Mesothelial cell of epicardium (in vitro differentiated cells): ENCODE results near the gene GALR3. TPM values are rescaled to one million over a fixed set of nuclear protein-coding genes. Genes with fewer than 3 reads are reported as not detected.
A peak's percentile ranks its signal among the peaks of the same experiment; 100 is the strongest.

Source experiments
- DNase-seq, 2 experiments: peaks; one replicate each; pipeline ENCODE4 v3.0.0; 2021; ENCODE audit warnings: low spot score in 2 of 2; ENCODE audit not compliant: unreplicated experiment in 2 of 2
- H3K27ac Mint-ChIP-seq: 2 replicates; pipeline ENCODE4 v1.8.0; 2021; ENCODE audit warnings: mixed read lengths
- H3K27me3 Mint-ChIP-seq: 2 replicates; pipeline ENCODE4 v1.8.0; 2021; ENCODE audit warnings: low read depth, mixed read lengths
- H3K36me3 Mint-ChIP-seq: 2 replicates; pipeline ENCODE4 v1.8.0; 2021; ENCODE audit warnings: mixed read lengths
- H3K4me1 Mint-ChIP-seq: 2 replicates; pipeline ENCODE4 v1.8.0; 2021; ENCODE audit warnings: mixed read lengths
- H3K4me3 Mint-ChIP-seq: 2 replicates; pipeline ENCODE4 v1.8.0; 2021; ENCODE audit warnings: mild to moderate bottlenecking, moderate library complexity, mixed read lengths
- H3K9me3 Mint-ChIP-seq: 2 replicates; pipeline ENCODE4 v1.8.0; 2021; ENCODE audit warnings: mixed read lengths
- total RNA-seq: library from RNA; stranded (reverse); gene quantifications from 3 replicates; pipeline ENCODE4 v1.2.1, GENCODE V29; 2021
- TF ChIP-seq, protein P1 (sequence below): fragments of 200-600 bp; sonication (generic); IDR thresholded peaks from one replicate; pipeline ENCODE4 v1.5.0; 2021; ENCODE audit warnings: antibody characterized with exemption; ENCODE audit not compliant: unreplicated experiment

Gene GALR3
- total RNA-seq, 1 donor from 2014 or later: 0.31 TPM

DNA sequence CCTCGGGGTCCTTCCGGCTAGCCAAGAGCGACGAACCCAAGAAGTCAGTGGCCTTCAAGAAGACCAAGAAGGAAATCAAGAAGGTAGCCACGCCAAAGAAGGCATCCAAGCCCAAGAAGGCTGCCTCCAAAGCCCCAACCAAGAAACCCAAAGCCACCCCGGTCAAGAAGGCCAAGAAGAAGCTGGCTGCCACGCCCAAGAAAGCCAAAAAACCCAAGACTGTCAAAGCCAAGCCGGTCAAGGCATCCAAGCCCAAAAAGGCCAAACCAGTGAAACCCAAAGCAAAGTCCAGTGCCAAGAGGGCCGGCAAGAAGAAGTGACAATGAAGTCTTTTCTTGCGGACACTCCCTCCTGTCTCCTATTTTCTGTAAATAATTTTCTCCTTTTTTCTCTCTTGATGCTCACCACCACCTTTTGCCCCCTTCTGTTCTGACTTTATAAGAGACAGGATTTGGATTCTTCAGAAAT lies 17.3 kb upstream of the GALR3 start:
- no peak for DNase-seq
- H3K27ac Mint-ChIP-seq: peak overlapping the region; percentile 91
- H3K9me3 Mint-ChIP-seq: no peaks in the 10 kb centered on the region
- H3K4me1 Mint-ChIP-seq: peaks cover 46% of the 10 kb centered on the region
- peak overlapping the region; percentile 80 for H3K4me3 Mint-ChIP-seq
- TF ChIP-seq, protein P1, sequence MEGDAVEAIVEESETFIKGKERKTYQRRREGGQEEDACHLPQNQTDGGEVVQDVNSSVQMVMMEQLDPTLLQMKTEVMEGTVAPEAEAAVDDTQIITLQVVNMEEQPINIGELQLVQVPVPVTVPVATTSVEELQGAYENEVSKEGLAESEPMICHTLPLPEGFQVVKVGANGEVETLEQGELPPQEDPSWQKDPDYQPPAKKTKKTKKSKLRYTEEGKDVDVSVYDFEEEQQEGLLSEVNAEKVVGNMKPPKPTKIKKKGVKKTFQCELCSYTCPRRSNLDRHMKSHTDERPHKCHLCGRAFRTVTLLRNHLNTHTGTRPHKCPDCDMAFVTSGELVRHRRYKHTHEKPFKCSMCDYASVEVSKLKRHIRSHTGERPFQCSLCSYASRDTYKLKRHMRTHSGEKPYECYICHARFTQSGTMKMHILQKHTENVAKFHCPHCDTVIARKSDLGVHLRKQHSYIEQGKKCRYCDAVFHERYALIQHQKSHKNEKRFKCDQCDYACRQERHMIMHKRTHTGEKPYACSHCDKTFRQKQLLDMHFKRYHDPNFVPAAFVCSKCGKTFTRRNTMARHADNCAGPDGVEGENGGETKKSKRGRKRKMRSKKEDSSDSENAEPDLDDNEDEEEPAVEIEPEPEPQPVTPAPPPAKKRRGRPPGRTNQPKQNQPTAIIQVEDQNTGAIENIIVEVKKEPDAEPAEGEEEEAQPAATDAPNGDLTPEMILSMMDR: no peak
- no peaks in the 10 kb centered on the region for H3K27me3 Mint-ChIP-seq
- no peaks in the 10 kb centered on the region for H3K36me3 Mint-ChIP-seq

- no peaks in the 10 kb centered on the region for H3K9me3 Mint-ChIP-seq
- no peaks in the 10 kb centered on the region for H3K27me3 Mint-ChIP-seq
- no peaks in the 10 kb centered on the region for H3K36me3 Mint-ChIP-seq
- peaks cover 46% of the 10 kb centered on the region for H3K4me1 Mint-ChIP-seq
- DNase-seq: no peak
- TF ChIP-seq, protein P1: no peak
- H3K27ac Mint-ChIP-seq: peak overlapping the region; percentile 80
- H3K4me3 Mint-ChIP-seq: peak overlapping the region; percentile 80
Measured at GRCh38 chr22:37806409-37807333, 16.5 kb upstream of the GALR3 start.

- H3K27me3 Mint-ChIP-seq: no peaks in the 10 kb centered on the region
- H3K36me3 Mint-ChIP-seq: peaks cover 1% of the 10 kb centered on the region
- peak; percentile 93 to 96 for DNase-seq
- H3K4me3 Mint-ChIP-seq: peak within 1 kb of the TSS; percentile 80
- peak within 1 kb of the TSS; percentile 88 for H3K27ac Mint-ChIP-seq
- no peaks in the 10 kb centered on the region for H3K9me3 Mint-ChIP-seq
- TF ChIP-seq, protein P1: no peak
- peaks cover 44% of the 10 kb centered on the region for H3K4me1 Mint-ChIP-seq
Measured at GRCh38 chr22:37807410-37808293, 15.5 kb upstream of the GALR3 start, which contains the start of gene GCAT. Gene GCAT (plus strand): TSS chr22:37807934. CDS start chr22:37807968, 34 bp downstream.

- no peaks in the 10 kb centered on the region for H3K27me3 Mint-ChIP-seq
- TF ChIP-seq, protein P1: no peak
- peaks cover 1% of the 10 kb centered on the region for H3K36me3 Mint-ChIP-seq
- H3K4me3 Mint-ChIP-seq: peak overlapping the region; percentile 80
- H3K4me1 Mint-ChIP-seq: peaks cover 38% of the 10 kb centered on the region
- DNase-seq: no peak
- peak overlapping the region; percentile 88 for H3K27ac Mint-ChIP-seq
- H3K9me3 Mint-ChIP-seq: no peaks in the 10 kb centered on the region
Measured at GRCh38 chr22:37808294-37808657, 14.9 kb upstream of the GALR3 start.

DNA sequence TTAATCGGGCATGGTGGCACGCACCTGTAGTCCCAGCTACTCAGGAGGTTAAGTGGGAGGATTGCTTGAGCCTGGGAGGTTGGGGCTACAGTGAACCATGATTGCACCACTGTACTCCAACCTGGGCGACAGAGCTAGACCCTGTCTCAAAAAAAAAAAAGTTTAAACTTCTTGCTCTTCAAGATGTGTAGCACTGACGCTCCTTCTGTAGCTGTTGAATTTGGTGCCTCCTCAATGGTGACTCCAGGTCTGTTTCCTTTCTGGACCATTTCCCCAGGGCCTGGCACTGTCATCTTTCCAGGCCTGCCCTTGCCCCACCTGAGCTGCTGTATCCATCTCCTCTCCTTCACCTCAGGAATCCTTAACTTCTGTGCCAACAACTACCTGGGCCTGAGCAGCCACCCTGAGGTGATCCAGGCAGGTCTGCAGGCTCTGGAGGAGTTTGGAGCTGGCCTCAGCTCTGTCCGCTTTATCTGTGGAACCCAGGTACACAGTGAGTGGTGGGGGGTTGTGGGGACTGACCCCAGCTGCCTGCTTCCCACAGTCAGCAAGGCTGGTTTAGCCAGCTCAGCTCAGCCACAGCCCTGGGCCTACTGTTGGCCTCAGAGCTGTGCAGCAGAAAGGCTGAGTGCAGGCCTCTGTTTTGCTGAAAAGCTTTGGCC lies 13.4 kb upstream of the GALR3 start:
- Mint-ChIP-seq H3K4me1 (peaks cover 27% of the 10 kb centered on the region), H3K4me3 (peak overlapping the region; percentile 36), H3K9me3 (no peaks in the 10 kb centered on the region), H3K36me3 (peaks cover 4% of the 10 kb centered on the region), H3K27ac (no peak overlapping the region), H3K27me3 (no peaks in the 10 kb centered on the region)
- DNase-seq: no peak
- TF ChIP-seq, protein P1: no peak
